Gastrocnemius medialis (tissue), 4 donors: ENCODE data around the gene ADAM11.

Experiments
- CTCF ChIP-seq, 5 experiments: fragments of 450-650 bp in 3 of 5; fragments of 200-600 bp in 2 of 5; sonication (generic) in 2 of 5; IDR thresholded peaks in 4 of 5; conservative IDR thresholded peaks in 1 of 5; 1 replicate in 4 of 5; 2 replicates in 1 of 5; pipeline ENCODE4 v1.5.1; 2016 to 2019; ENCODE audit warnings: antibody characterized with exemption in 5 of 5, mild to moderate bottlenecking in 3 of 5, moderate library complexity in 3 of 5
- POLR2A ChIP-seq, 2 donors: fragments of 450-650 bp; IDR thresholded peaks; one replicate each; pipeline ENCODE4 v1.6.1; 2017; ENCODE audit warnings: antibody characterized with exemption in 2 of 2, mild to moderate bottlenecking in 2 of 2, moderate library complexity in 2 of 2

GRCh38 chr17:44766409-44767038 is 7.7 kb downstream of the ADAM11 start:
- no peak for TF ChIP-seq CTCF (IDR thresholded peaks at IDR 0.05 in 4 of 5, conservative IDR thresholded peaks at IDR 0.05 in 1 of 5)
- TF ChIP-seq POLR2A (IDR thresholded peaks at IDR 0.05), result no peak
